Activated T-cell treated with anti-CD3 and anti-CD28 coated beads, Interleukin-2, amount 50 U/mL, for 4 hours (primary cell): ENCODE measurements around the gene MAJIN. TPM values are rescaled to one million over a fixed set of nuclear protein-coding genes. Genes with fewer than 3 reads are reported as not detected.
"Not testable (repeated sequence)": the region's sequence is repeated elsewhere in the genome, so short reads cannot be mapped to it uniquely, and the experiment has no call there.

ENCODE experiments used
- ATAC-seq, 2 donors: fragments of 200-7000 bp; cut with Tn5 transposase; one replicate each; pipeline ENCODE4 v1.10.0; 2021
- DNase-seq: peaks from one replicate; pipeline ENCODE4 v3.0.0-alpha.2; 2020
- H3K27me3 Mint-ChIP-seq: one replicate; pipeline ENCODE4 v1.8.0; 2021; ENCODE audit warnings: low read depth, mixed read lengths
- H3K36me3 Mint-ChIP-seq: one replicate; pipeline ENCODE4 v1.8.0; 2022; ENCODE audit warnings: mixed read lengths; ENCODE audit not compliant: insufficient read depth
- H3K4me1 Mint-ChIP-seq: one replicate; pipeline ENCODE4 v1.8.0; 2021; ENCODE audit warnings: low read depth, mixed read lengths
- H3K4me3 Mint-ChIP-seq: one replicate; pipeline ENCODE4 v1.8.0; 2021; ENCODE audit warnings: mild to moderate bottlenecking, moderate library complexity, mixed read lengths
- H3K9me3 Mint-ChIP-seq: one replicate; pipeline ENCODE4 v1.8.0; 2021; ENCODE audit warnings: mixed read lengths
- total RNA-seq, 3 donors: library from RNA; stranded (reverse); gene quantifications; one replicate each; pipeline ENCODE4 v1.2.1, GENCODE V29; 2021

The MAJIN gene
- not detected for total RNA-seq

- Mint-ChIP-seq H3K9me3 (no peaks in the 10 kb centered on the region), H3K36me3 (no peaks in the 10 kb centered on the region), H3K4me3 (peak within 1 kb of the TSS; percentile 66), H3K4me1 (peaks cover 24% of the 10 kb centered on the region), H3K27me3 (no peaks in the 10 kb centered on the region)
- ATAC-seq (peak; percentile 65 to 78), DNase-seq (peak; percentile 87)
Observed at GRCh38 chr11:64971421-64972233, at the start of gene MAJIN. TSS of gene MAJIN (minus strand) at chr11:64972108. CDS start at chr11:64959405, 12,703 bp downstream.

- H3K4me3 Mint-ChIP-seq = no peak overlapping the region
- peaks cover 5% of the 10 kb centered on the region for H3K4me1 Mint-ChIP-seq
- no peaks in the 10 kb centered on the region for H3K9me3 Mint-ChIP-seq
- ATAC-seq (no peak), DNase-seq (no peak)
- peaks cover 5% of the 10 kb centered on the region for H3K36me3 Mint-ChIP-seq
- no peaks in the 10 kb centered on the region for H3K27me3 Mint-ChIP-seq
Observed at GRCh38 chr11:65021509-65021908, 49.6 kb upstream of the MAJIN start.

GRCh38 chr11:65021003-65021402 lies 49.1 kb upstream of the MAJIN start:
- DNase-seq = no peak
- Mint-ChIP-seq H3K4me3 (no peak overlapping the region), H3K36me3 (peaks cover 5% of the 10 kb centered on the region), H3K27me3 (no peaks in the 10 kb centered on the region), H3K4me1 (peaks cover 8% of the 10 kb centered on the region), H3K9me3 (no peaks in the 10 kb centered on the region)
- no peak for ATAC-seq

- H3K27me3 Mint-ChIP-seq = no peaks in the 10 kb centered on the region
- peaks cover 15% of the 10 kb centered on the region for H3K4me1 Mint-ChIP-seq
- no peak for ATAC-seq
- H3K4me3 Mint-ChIP-seq = no peak overlapping the region
- no peak for DNase-seq
- H3K36me3 Mint-ChIP-seq = peaks cover 5% of the 10 kb centered on the region
- H3K9me3 Mint-ChIP-seq = no peaks in the 10 kb centered on the region
Observed at GRCh38 chr11:65019824-65020223, 47.9 kb upstream of the MAJIN start.

- peaks cover 22% of the 10 kb centered on the region for H3K4me1 Mint-ChIP-seq
- peaks cover 5% of the 10 kb centered on the region for H3K36me3 Mint-ChIP-seq
- no peaks in the 10 kb centered on the region for H3K9me3 Mint-ChIP-seq
- no peak for DNase-seq
- no peak overlapping the region for H3K4me3 Mint-ChIP-seq
- ATAC-seq = no peak
- H3K27me3 Mint-ChIP-seq = no peaks in the 10 kb centered on the region
Observed at GRCh38 chr11:65017937-65018336, 46.0 kb upstream of the MAJIN start.

- H3K9me3 Mint-ChIP-seq = no peaks in the 10 kb centered on the region
- H3K4me3 Mint-ChIP-seq = no peak overlapping the region
- H3K36me3 Mint-ChIP-seq = peaks cover 5% of the 10 kb centered on the region
- no peaks in the 10 kb centered on the region for H3K27me3 Mint-ChIP-seq
- peaks cover 22% of the 10 kb centered on the region for H3K4me1 Mint-ChIP-seq
- DNase-seq (no peak), ATAC-seq (no peak)
Observed at GRCh38 chr11:65016705-65017104, 44.8 kb upstream of the MAJIN start.

- Mint-ChIP-seq H3K4me1 (peaks cover 22% of the 10 kb centered on the region), H3K27me3 (no peaks in the 10 kb centered on the region), H3K4me3 (peak overlapping the region; percentile 90), H3K36me3 (peaks cover 5% of the 10 kb centered on the region), H3K9me3 (no peaks in the 10 kb centered on the region)
- ATAC-seq (peak in 1 of 2 donors; percentile 4), DNase-seq (no peak)
Observed at GRCh38 chr11:65014726-65015227, 42.9 kb upstream of the MAJIN start.

GRCh38 chr11:65013888-65014725 lies 42.2 kb upstream of the MAJIN start, which contains the start of gene ARL2:
TSS of gene ARL2 (plus strand) at chr11:65014160. CDS start at chr11:65014208, 48 bp downstream.
- peak; percentile 80 for DNase-seq
- ATAC-seq = peak; percentile 86 to 88
- peak within 1 kb of the TSS; percentile 90 for H3K4me3 Mint-ChIP-seq
- H3K4me1 Mint-ChIP-seq = peaks cover 22% of the 10 kb centered on the region
- no peaks in the 10 kb centered on the region for H3K9me3 Mint-ChIP-seq
- H3K36me3 Mint-ChIP-seq = peaks cover 5% of the 10 kb centered on the region
- no peaks in the 10 kb centered on the region for H3K27me3 Mint-ChIP-seq

- H3K27me3 Mint-ChIP-seq = no peaks in the 10 kb centered on the region
- H3K9me3 Mint-ChIP-seq = no peaks in the 10 kb centered on the region
- H3K4me1 Mint-ChIP-seq = peaks cover 22% of the 10 kb centered on the region
- ATAC-seq = peak; percentile 87 to 89
- peak; percentile 88 for DNase-seq
- H3K4me3 Mint-ChIP-seq = peak overlapping the region; percentile 88
- peaks cover 5% of the 10 kb centered on the region for H3K36me3 Mint-ChIP-seq
Observed at GRCh38 chr11:65013130-65013887, 41.4 kb upstream of the MAJIN start.

GRCh38 chr11:65008873-65009272 lies 37.0 kb upstream of the MAJIN start:
- no peaks in the 10 kb centered on the region for H3K27me3 Mint-ChIP-seq
- no peaks in the 10 kb centered on the region for H3K36me3 Mint-ChIP-seq
- DNase-seq (no peak), ATAC-seq (no peak)
- no peak overlapping the region for H3K4me3 Mint-ChIP-seq
- H3K4me1 Mint-ChIP-seq = peaks cover 6% of the 10 kb centered on the region
- no peaks in the 10 kb centered on the region for H3K9me3 Mint-ChIP-seq

- Mint-ChIP-seq H3K27me3 (no peaks in the 10 kb centered on the region), H3K4me1 (peaks cover under 1% of the 10 kb centered on the region), H3K4me3 (no peak overlapping the region), H3K9me3 (no peaks in the 10 kb centered on the region), H3K36me3 (no peaks in the 10 kb centered on the region)
- DNase-seq (no peak), ATAC-seq (no peak)
Observed at GRCh38 chr11:65008016-65008415, 36.1 kb upstream of the MAJIN start.

GRCh38 chr11:65003968-65004367 lies 32.1 kb upstream of the MAJIN start:
- H3K9me3 Mint-ChIP-seq, ATAC-seq, H3K4me1 Mint-ChIP-seq, H3K27me3 Mint-ChIP-seq, DNase-seq, H3K4me3 Mint-ChIP-seq, H3K36me3 Mint-ChIP-seq: not testable (repeated sequence)

- no peak for DNase-seq
- H3K4me1 Mint-ChIP-seq = peaks cover 7% of the 10 kb centered on the region
- ATAC-seq = no peak
- no peaks in the 10 kb centered on the region for H3K36me3 Mint-ChIP-seq
- no peaks in the 10 kb centered on the region for H3K9me3 Mint-ChIP-seq
- no peak overlapping the region for H3K4me3 Mint-ChIP-seq
- H3K27me3 Mint-ChIP-seq = no peaks in the 10 kb centered on the region
Observed at GRCh38 chr11:65003282-65003681, 31.4 kb upstream of the MAJIN start.

- DNase-seq (no peak), ATAC-seq (no peak)
- Mint-ChIP-seq H3K27me3 (no peaks in the 10 kb centered on the region), H3K36me3 (no peaks in the 10 kb centered on the region), H3K9me3 (no peaks in the 10 kb centered on the region), H3K4me1 (peaks cover 10% of the 10 kb centered on the region), H3K4me3 (no peak overlapping the region)
Observed at GRCh38 chr11:65002706-65003105, 30.8 kb upstream of the MAJIN start.
